Tibial nerve (tissue), 4 donors: ENCODE data around the gene CLSTN1. TPM values are rescaled to one million over a fixed set of nuclear protein-coding genes. Genes with fewer than 3 reads are reported as not detected.

Experiments used
- DNase-seq, 2 donors: peaks; one replicate each; pipeline ENCODE4 v3.0.0-alpha.2; 2019; ENCODE audit warnings: low spot score in 2 of 2
- H3K27ac ChIP-seq, 4 donors: fragments of 200-600 bp; sonication (generic) in 3 of 4; one replicate each; pipeline ENCODE4 v1.5.1; 2017 to 2019; ENCODE audit warnings: mild to moderate bottlenecking in 1 of 4
- H3K27me3 ChIP-seq, 2 donors: fragments of 200-600 bp; sonication (generic) in 1 of 2; one replicate each; pipeline versions ENCODE4 v1.5.1 to v1.6.0; 2017 to 2019
- H3K36me3 ChIP-seq, 3 donors: fragments of 200-600 bp; sonication (generic); one replicate each; pipeline ENCODE4 v1.5.1; 2018 to 2019
- H3K4me1 ChIP-seq, 4 donors: fragments of 200-600 bp; sonication (generic) in 3 of 4; one replicate each; pipeline ENCODE4 v1.5.1; 2017 to 2019
- H3K4me3 ChIP-seq, 4 donors: fragments of 200-600 bp; sonication (generic) in 3 of 4; one replicate each; pipeline ENCODE4 v1.5.1; 2017 to 2019; ENCODE audit warnings: mild to moderate bottlenecking in 1 of 4, moderate library complexity in 1 of 4
- H3K9me3 ChIP-seq, 4 donors: fragments of 200-600 bp; sonication (generic) in 3 of 4; one replicate each; pipeline ENCODE4 v1.5.1; 2017 to 2019
- CTCF ChIP-seq, 5 experiments: fragments of 200-600 bp in 3 of 5; fragments of 450-650 bp in 2 of 5; sonication (generic) in 3 of 5; IDR thresholded peaks; one replicate each; pipeline ENCODE4 v1.5.1; 2016 to 2019; ENCODE audit warnings: antibody characterized with exemption in 5 of 5, mild to moderate bottlenecking in 3 of 5, moderate library complexity in 2 of 5
- EP300 ChIP-seq, 2 donors: sonication (generic); formaldehyde crosslinking; IDR thresholded peaks; one replicate each; pipeline ENCODE4 v1.6.1; 2017; ENCODE audit warnings: antibody characterized with exemption in 2 of 2, mild to moderate bottlenecking in 1 of 2
- POLR2A ChIP-seq, 2 donors: fragments of 450-650 bp; IDR thresholded peaks; one replicate each; pipeline ENCODE4 v1.6.1; 2017; ENCODE audit warnings: antibody characterized with exemption in 2 of 2, mild to moderate bottlenecking in 2 of 2, moderate library complexity in 2 of 2
- WGBS, 2 donors: methylation state at CpG; one replicate each; pipeline ENCODE4 v1.1.5; 2018; 5-methylcytosine and 5-hydroxymethylcytosine counted together
- total RNA-seq, 4 donors: library from RNA; depleted of rRNA; stranded (reverse); fragments of >200 nt; gene quantifications; one replicate each; pipeline ENCODE4 v1.1.0, GENCODE V29; 2016

CLSTN1 gene
- total RNA-seq, 4 donors from 2014 or later, result 60.9 to 90.6 (median 72.5) TPM

- Histone ChIP-seq H3K9me3 (no peaks in the 10 kb centered on the region), H3K27ac (peak overlapping the region in 3 of 4 donors; percentile 39 to 61 (median 41)), H3K27me3 (no peaks in the 10 kb centered on the region), H3K4me3 (peak overlapping the region; percentile 42 to 92 (median 63)), H3K36me3 (peaks cover 0 to 6% (median 0%) of the 10 kb centered on the region in 3 donors), H3K4me1 (peaks cover 0 to 44% (median 26%) of the 10 kb centered on the region in 4 donors)
- 5 to 9% methylated on average over 27 to 29 of the region's 34 CpGs for WGBS, 2 donors
- TF ChIP-seq CTCF (IDR thresholded peaks at IDR 0.05) (no peak), EP300 (IDR thresholded peaks at IDR 0.05) (no peak), POLR2A (IDR thresholded peaks at IDR 0.05) (no peak)
- no peak for DNase-seq
Measured at GRCh38 chr1:9687874-9688582, 135.7 kb downstream of the CLSTN1 start.

- Histone ChIP-seq H3K9me3 (no peaks in the 10 kb centered on the region), H3K27ac (peak overlapping the region in 3 of 4 donors; percentile 39 to 61 (median 41)), H3K36me3 (no peaks in the 10 kb centered on the region), H3K4me3 (peak overlapping the region; percentile 42 to 92 (median 63)), H3K4me1 (peaks cover 0 to 44% (median 26%) of the 10 kb centered on the region in 4 donors), H3K27me3 (no peaks in the 10 kb centered on the region)
- DNase-seq, result no peak
- 0 to 2% methylated on average over 26 to 29 of the region's 42 CpGs for WGBS, 2 donors
- TF ChIP-seq CTCF (IDR thresholded peaks at IDR 0.05) (no peak), EP300 (IDR thresholded peaks at IDR 0.05) (no peak), POLR2A (IDR thresholded peaks at IDR 0.05) (no peak)
Measured at GRCh38 chr1:9687120-9687873, 136.5 kb downstream of the CLSTN1 start.

- Histone ChIP-seq H3K27me3 (no peaks in the 10 kb centered on the region), H3K4me3 (no peak overlapping the region), H3K9me3 (no peaks in the 10 kb centered on the region), H3K27ac (no peak overlapping the region), H3K36me3 (no peaks in the 10 kb centered on the region), H3K4me1 (peaks cover 0 to 26% (median 20%) of the 10 kb centered on the region in 4 donors)
- DNase-seq, result no peak
- WGBS, 2 donors, result 89 to 95% methylated on average over 1 of the region's 1 CpG
- TF ChIP-seq EP300 (IDR thresholded peaks at IDR 0.05), result no peak
- TF ChIP-seq CTCF (IDR thresholded peaks at IDR 0.05), result no peak
- TF ChIP-seq POLR2A (IDR thresholded peaks at IDR 0.05), result no peak
Measured at GRCh38 chr1:9684801-9685200, 139.0 kb downstream of the CLSTN1 start.

- Histone ChIP-seq H3K9me3 (no peaks in the 10 kb centered on the region), H3K27ac (no peak overlapping the region), H3K4me3 (no peak overlapping the region), H3K4me1 (no peaks in the 10 kb centered on the region), H3K27me3 (no peaks in the 10 kb centered on the region), H3K36me3 (no peaks in the 10 kb centered on the region)
- 93% methylated on average over 6 of the region's 6 CpGs for WGBS, 2 donors
- TF ChIP-seq EP300 (IDR thresholded peaks at IDR 0.05), result no peak
- no peak for TF ChIP-seq POLR2A (IDR thresholded peaks at IDR 0.05)
- TF ChIP-seq CTCF (IDR thresholded peaks at IDR 0.05), result no peak
- DNase-seq, result no peak
Measured at GRCh38 chr1:9680828-9681227, 142.9 kb downstream of the CLSTN1 start.

GRCh38 chr1:9680091-9680490, 143.7 kb downstream of the CLSTN1 start:
- no peaks in the 10 kb centered on the region for H3K27me3 ChIP-seq
- H3K4me3 ChIP-seq, result no peak overlapping the region
- no peak for DNase-seq
- no peaks in the 10 kb centered on the region for H3K4me1 ChIP-seq
- no peaks in the 10 kb centered on the region for H3K36me3 ChIP-seq
- no peak for TF ChIP-seq POLR2A (IDR thresholded peaks at IDR 0.05)
- no peak for TF ChIP-seq CTCF (IDR thresholded peaks at IDR 0.05)
- TF ChIP-seq EP300 (IDR thresholded peaks at IDR 0.05), result no peak
- H3K9me3 ChIP-seq, result no peaks in the 10 kb centered on the region
- WGBS, 2 donors, result 83 to 93% methylated on average over 2 of the region's 2 CpGs
- H3K27ac ChIP-seq, result no peak overlapping the region
